Liver (tissue), 9 donors: ENCODE results near the gene CPSF3. TPM values are rescaled to one million over a fixed set of nuclear protein-coding genes. Genes with fewer than 3 reads are reported as not detected.

Experiments used
- DNase-seq: peaks from one replicate; pipeline ENCODE4 v3.0.0-alpha.2; 2017; ENCODE audit warnings: low spot score
- H3K27ac ChIP-seq, 2 donors: one replicate each; pipeline ENCODE4 v1.7.0; 2013; ENCODE audit warnings: inconsistent platforms in 2 of 2, low read length in 2 of 2, control low read depth in 1 of 2, low read depth in 1 of 2, mild to moderate bottlenecking in 1 of 2
- H3K27me3 ChIP-seq, 4 donors: one replicate each; pipeline versions ENCODE4 v1.6.1 to v1.7.0; 2013; ENCODE audit warnings: low read length in 3 of 4, inconsistent platforms in 1 of 4, mild to moderate bottlenecking in 1 of 4, moderate library complexity in 1 of 4; ENCODE audit not compliant: control insufficient read depth in 4 of 4, insufficient read depth in 4 of 4
- H3K36me3 ChIP-seq, 4 donors: one replicate each; pipeline versions ENCODE4 v1.6.1 to v1.7.0; 2013; ENCODE audit warnings: low read length in 3 of 4, mild to moderate bottlenecking in 3 of 4, low read depth in 1 of 4, moderate library complexity in 1 of 4; ENCODE audit not compliant: control insufficient read depth in 4 of 4, insufficient read depth in 3 of 4
- H3K4me1 ChIP-seq, 4 donors: one replicate each; pipeline versions ENCODE4 v1.6.1 to v1.7.0; 2013; ENCODE audit warnings: low read length in 3 of 4, mild to moderate bottlenecking in 3 of 4, moderate library complexity in 1 of 4; ENCODE audit not compliant: control insufficient read depth in 4 of 4, insufficient read depth in 4 of 4
- H3K4me3 ChIP-seq, 3 donors: one replicate each; pipeline versions ENCODE4 v1.6.1 to v1.7.0; 2013; ENCODE audit warnings: low read length in 3 of 3, control low read depth in 1 of 3, low read depth in 1 of 3, mild to moderate bottlenecking in 1 of 3
- H3K9ac ChIP-seq, 2 donors: one replicate each; pipeline ENCODE4 v1.7.0; 2013; ENCODE audit warnings: low read length in 2 of 2, mild to moderate bottlenecking in 2 of 2, moderate library complexity in 2 of 2, control low read depth in 1 of 2, low read depth in 1 of 2
- H3K9me3 ChIP-seq, 4 donors: one replicate each; pipeline versions ENCODE4 v1.6.1 to v1.7.0; 2013; ENCODE audit warnings: low read length in 3 of 4; ENCODE audit not compliant: control insufficient read depth in 4 of 4
- EGR1 ChIP-seq, 2 donors: IDR thresholded peaks; 2 replicates each; pipeline ENCODE4 v1.6.1; 2016 to 2018; ENCODE audit warnings: antibody characterized with exemption in 2 of 2, low read depth in 2 of 2
- FOXA1 ChIP-seq: IDR thresholded peaks from 2 replicates; pipeline ENCODE4 v1.6.1; 2016; ENCODE audit warnings: antibody characterized with exemption
- FOXA2 ChIP-seq: IDR thresholded peaks from 2 replicates; pipeline ENCODE4 v1.6.1; 2016; ENCODE audit warnings: antibody characterized with exemption
- GABPA ChIP-seq, 2 donors: IDR thresholded peaks in 1 of 2; conservative IDR thresholded peaks in 1 of 2; 2 replicates each; pipeline ENCODE4 v1.6.1; 2016; ENCODE audit warnings: antibody characterized with exemption in 2 of 2, mild to moderate bottlenecking in 1 of 2, moderate library complexity in 1 of 2
- HNF4A ChIP-seq, 2 donors: conservative IDR thresholded peaks; 2 replicates each; pipeline ENCODE4 v1.6.1; 2016; ENCODE audit warnings: antibody characterized with exemption in 2 of 2, mild to moderate bottlenecking in 2 of 2
- HNF4G ChIP-seq: IDR thresholded peaks from 2 replicates; pipeline ENCODE4 v1.6.1; 2016; ENCODE audit warnings: antibody characterized with exemption
- JUND ChIP-seq, 2 donors: IDR thresholded peaks; 2 replicates each; pipeline ENCODE4 v1.6.1; 2016; ENCODE audit warnings: antibody characterized with exemption in 2 of 2
- NR2F2 ChIP-seq: IDR thresholded peaks from 2 replicates; pipeline ENCODE4 v1.6.1; 2016; ENCODE audit warnings: antibody characterized with exemption
- RAD21 ChIP-seq, 2 donors: IDR thresholded peaks; 2 replicates each; pipeline ENCODE4 v1.6.1; 2016; ENCODE audit warnings: antibody characterized with exemption in 2 of 2, mild to moderate bottlenecking in 2 of 2
- RXRA ChIP-seq, 2 donors: IDR thresholded peaks; 2 replicates each; pipeline ENCODE4 v1.6.1; 2017 to 2018; ENCODE audit warnings: antibody characterized with exemption in 2 of 2, mild to moderate bottlenecking in 1 of 2
- SP1 ChIP-seq: IDR thresholded peaks from 2 replicates; pipeline ENCODE4 v1.6.1; 2018; ENCODE audit warnings: antibody characterized with exemption, mild to moderate bottlenecking
- TAF1 ChIP-seq: conservative IDR thresholded peaks from 2 replicates; pipeline ENCODE4 v1.6.1; 2016; ENCODE audit warnings: antibody characterized with exemption, mild to moderate bottlenecking
- YY1 ChIP-seq: IDR thresholded peaks from 2 replicates; pipeline ENCODE4 v1.6.1; 2016; ENCODE audit warnings: antibody characterized with exemption, mild to moderate bottlenecking
- WGBS: extraction: QIAGEN DNeasy Blood & Tissue Kit; methylation state at CpG from one replicate; pipeline ENCODE4 v1.1.7; 2013; 5-methylcytosine and 5-hydroxymethylcytosine counted together
- polyA plus RNA-seq, 2 donors: library from polyadenylated mRNA; stranded (reverse) in 1 of 2; unstranded in 1 of 2; fragments of 200-250 nt in 1 of 2; fragments of >200 nt in 1 of 2; fragmentation: Nextera tagmentation in 1 of 2; extraction: Ambion mirVana in 1 of 2; gene quantifications; one replicate each; pipeline versions ENCODE4 v1.2.1 to v1.2.3, GENCODE V29; 2013 to 2015
- total RNA-seq, 2 donors: library from RNA; depleted of rRNA; stranded (reverse); fragments of >200 nt; gene quantifications; one replicate each; pipeline ENCODE4 v1.2.3, GENCODE V29; 2014
- TF ChIP-seq, protein P1 (sequence below): IDR thresholded peaks from 2 replicates; pipeline ENCODE4 v1.6.1; 2016; ENCODE audit warnings: antibody characterized with exemption
- TF ChIP-seq, protein P2 (sequence below): IDR thresholded peaks from 2 replicates; pipeline ENCODE4 v1.6.1; 2016; ENCODE audit warnings: antibody characterized with exemption
- TF ChIP-seq, protein P3 (sequence below): IDR thresholded peaks from 2 replicates; pipeline ENCODE4 v1.6.1; 2016; ENCODE audit warnings: antibody characterized with exemption
- TF ChIP-seq, protein P4 (sequence below): IDR thresholded peaks from 2 replicates; pipeline ENCODE4 v1.6.1; 2016; ENCODE audit warnings: antibody characterized with exemption, mild to moderate bottlenecking
- TF ChIP-seq, protein P5 (sequence below): fragments of 150-350 bp; IDR thresholded peaks from 2 replicates; pipeline ENCODE4 v1.5.1; 2017; ENCODE audit warnings: improper control_type of control experiment, low read depth, low read length; ENCODE audit not compliant: missing input control
- donor health status: healthy.
- donor health status: healthy.
- donor health status: healthy.
- donor health status: healthy.
- donor health status: healthy.

Gene CPSF3
- total and polyA plus RNA-seq, 4 donors, result 8.7 to 32.2 (median 16.9) TPM

DNA sequence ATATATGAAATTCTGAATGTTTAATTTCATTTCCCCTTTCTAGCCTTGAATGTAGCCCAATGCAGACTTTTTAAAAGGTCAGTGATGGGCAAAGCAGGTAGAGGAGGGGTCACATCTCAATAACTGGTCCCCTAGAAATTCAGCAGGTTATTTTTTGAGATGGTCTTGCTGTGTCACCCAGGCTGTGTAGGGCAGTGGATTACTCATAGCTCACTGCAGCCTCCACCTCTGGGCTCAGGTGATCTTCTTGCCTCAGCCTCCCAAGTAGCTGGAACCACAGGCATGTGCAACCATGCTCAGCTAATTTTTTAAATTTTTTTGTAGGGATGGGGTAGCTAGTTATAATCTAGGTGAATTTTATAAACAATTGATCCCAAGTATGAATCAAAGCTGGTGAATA is 59.7 kb downstream of the CPSF3 start:
- Histone ChIP-seq H3K4me3 (no peak overlapping the region), H3K9ac (no peak overlapping the region), H3K36me3 (peaks cover 32 to 66% (median 62%) of the 10 kb centered on the region in 4 donors), H3K4me1 (no peaks in the 10 kb centered on the region), H3K27ac (no peak overlapping the region), H3K9me3 (no peaks in the 10 kb centered on the region), H3K27me3 (no peaks in the 10 kb centered on the region)
- TF ChIP-seq JUND (IDR thresholded peaks at IDR 0.05), result no peak
- DNase-seq, result no peak

DNA sequence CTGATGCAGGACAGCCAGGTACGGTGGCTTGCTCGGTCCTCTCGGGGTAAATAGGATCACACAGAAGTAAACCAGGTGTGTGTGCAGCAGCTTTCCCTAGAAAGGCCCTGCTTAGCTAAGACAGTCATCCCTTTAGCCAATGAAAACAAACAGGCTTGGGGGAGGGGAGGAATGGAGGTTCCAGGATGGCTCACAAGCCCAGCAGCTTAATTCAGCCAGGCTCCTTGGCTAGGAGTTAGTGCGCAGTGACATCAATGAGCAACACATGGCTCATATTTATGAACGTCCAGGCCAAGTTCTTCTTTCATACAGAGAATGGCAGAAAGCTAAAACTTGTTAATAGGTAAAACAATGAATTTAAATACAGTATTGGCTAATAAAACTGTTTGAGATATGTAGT is 61.1 kb downstream of the CPSF3 start:
- no peaks in the 10 kb centered on the region for H3K4me1 ChIP-seq
- no peaks in the 10 kb centered on the region for H3K27me3 ChIP-seq
- TF ChIP-seq EGR1 (IDR thresholded peaks at IDR 0.05; ENCODE audit: low read depth in 2 of 2) (no peak), NR2F2 (no peak), RAD21 (IDR thresholded peaks at IDR 0.05) (no peak), FOXA2 (no peak), YY1 (no peak), RXRA (IDR thresholded peaks at IDR 0.05) (no peak), SP1 (no peak), HNF4A (conservative IDR thresholded peaks at IDR 0.05) (no peak), HNF4G (no peak), TAF1 (no peak), GABPA (IDR thresholded peaks at IDR 0.05 in 1 of 2, conservative IDR thresholded peaks at IDR 0.05 in 1 of 2) (no peak), FOXA1 (no peak), JUND (IDR thresholded peaks at IDR 0.05) (no peak)
- TF ChIP-seq, protein P1, sequence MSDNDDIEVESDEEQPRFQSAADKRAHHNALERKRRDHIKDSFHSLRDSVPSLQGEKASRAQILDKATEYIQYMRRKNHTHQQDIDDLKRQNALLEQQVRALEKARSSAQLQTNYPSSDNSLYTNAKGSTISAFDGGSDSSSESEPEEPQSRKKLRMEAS, result no peak
- TF ChIP-seq, protein P2, sequence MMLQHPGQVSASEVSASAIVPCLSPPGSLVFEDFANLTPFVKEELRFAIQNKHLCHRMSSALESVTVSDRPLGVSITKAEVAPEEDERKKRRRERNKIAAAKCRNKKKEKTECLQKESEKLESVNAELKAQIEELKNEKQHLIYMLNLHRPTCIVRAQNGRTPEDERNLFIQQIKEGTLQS, result no peak
- TF ChIP-seq, protein P3, sequence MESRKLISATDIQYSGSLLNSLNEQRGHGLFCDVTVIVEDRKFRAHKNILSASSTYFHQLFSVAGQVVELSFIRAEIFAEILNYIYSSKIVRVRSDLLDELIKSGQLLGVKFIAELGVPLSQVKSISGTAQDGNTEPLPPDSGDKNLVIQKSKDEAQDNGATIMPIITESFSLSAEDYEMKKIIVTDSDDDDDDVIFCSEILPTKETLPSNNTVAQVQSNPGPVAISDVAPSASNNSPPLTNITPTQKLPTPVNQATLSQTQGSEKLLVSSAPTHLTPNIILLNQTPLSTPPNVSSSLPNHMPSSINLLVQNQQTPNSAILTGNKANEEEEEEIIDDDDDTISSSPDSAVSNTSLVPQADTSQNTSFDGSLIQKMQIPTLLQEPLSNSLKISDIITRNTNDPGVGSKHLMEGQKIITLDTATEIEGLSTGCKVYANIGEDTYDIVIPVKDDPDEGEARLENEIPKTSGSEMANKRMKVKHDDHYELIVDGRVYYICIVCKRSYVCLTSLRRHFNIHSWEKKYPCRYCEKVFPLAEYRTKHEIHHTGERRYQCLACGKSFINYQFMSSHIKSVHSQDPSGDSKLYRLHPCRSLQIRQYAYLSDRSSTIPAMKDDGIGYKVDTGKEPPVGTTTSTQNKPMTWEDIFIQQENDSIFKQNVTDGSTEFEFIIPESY, result no peak
- TF ChIP-seq, protein P4, sequence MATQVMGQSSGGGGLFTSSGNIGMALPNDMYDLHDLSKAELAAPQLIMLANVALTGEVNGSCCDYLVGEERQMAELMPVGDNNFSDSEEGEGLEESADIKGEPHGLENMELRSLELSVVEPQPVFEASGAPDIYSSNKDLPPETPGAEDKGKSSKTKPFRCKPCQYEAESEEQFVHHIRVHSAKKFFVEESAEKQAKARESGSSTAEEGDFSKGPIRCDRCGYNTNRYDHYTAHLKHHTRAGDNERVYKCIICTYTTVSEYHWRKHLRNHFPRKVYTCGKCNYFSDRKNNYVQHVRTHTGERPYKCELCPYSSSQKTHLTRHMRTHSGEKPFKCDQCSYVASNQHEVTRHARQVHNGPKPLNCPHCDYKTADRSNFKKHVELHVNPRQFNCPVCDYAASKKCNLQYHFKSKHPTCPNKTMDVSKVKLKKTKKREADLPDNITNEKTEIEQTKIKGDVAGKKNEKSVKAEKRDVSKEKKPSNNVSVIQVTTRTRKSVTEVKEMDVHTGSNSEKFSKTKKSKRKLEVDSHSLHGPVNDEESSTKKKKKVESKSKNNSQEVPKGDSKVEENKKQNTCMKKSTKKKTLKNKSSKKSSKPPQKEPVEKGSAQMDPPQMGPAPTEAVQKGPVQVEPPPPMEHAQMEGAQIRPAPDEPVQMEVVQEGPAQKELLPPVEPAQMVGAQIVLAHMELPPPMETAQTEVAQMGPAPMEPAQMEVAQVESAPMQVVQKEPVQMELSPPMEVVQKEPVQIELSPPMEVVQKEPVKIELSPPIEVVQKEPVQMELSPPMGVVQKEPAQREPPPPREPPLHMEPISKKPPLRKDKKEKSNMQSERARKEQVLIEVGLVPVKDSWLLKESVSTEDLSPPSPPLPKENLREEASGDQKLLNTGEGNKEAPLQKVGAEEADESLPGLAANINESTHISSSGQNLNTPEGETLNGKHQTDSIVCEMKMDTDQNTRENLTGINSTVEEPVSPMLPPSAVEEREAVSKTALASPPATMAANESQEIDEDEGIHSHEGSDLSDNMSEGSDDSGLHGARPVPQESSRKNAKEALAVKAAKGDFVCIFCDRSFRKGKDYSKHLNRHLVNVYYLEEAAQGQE, result no peak
- TF ChIP-seq, protein P5, sequence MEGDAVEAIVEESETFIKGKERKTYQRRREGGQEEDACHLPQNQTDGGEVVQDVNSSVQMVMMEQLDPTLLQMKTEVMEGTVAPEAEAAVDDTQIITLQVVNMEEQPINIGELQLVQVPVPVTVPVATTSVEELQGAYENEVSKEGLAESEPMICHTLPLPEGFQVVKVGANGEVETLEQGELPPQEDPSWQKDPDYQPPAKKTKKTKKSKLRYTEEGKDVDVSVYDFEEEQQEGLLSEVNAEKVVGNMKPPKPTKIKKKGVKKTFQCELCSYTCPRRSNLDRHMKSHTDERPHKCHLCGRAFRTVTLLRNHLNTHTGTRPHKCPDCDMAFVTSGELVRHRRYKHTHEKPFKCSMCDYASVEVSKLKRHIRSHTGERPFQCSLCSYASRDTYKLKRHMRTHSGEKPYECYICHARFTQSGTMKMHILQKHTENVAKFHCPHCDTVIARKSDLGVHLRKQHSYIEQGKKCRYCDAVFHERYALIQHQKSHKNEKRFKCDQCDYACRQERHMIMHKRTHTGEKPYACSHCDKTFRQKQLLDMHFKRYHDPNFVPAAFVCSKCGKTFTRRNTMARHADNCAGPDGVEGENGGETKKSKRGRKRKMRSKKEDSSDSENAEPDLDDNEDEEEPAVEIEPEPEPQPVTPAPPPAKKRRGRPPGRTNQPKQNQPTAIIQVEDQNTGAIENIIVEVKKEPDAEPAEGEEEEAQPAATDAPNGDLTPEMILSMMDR, result no peak
- WGBS, result 90% methylated on average over 5 of the region's 5 CpGs
- H3K27ac ChIP-seq, result no peak overlapping the region
- H3K9me3 ChIP-seq, result no peaks in the 10 kb centered on the region
- H3K36me3 ChIP-seq, result peaks cover 34 to 78% (median 63%) of the 10 kb centered on the region in 4 donors
- no peak overlapping the region for H3K9ac ChIP-seq
- DNase-seq, result no peak
- H3K4me3 ChIP-seq, result no peak overlapping the region
